Measurements from ENCODE around the gene SLC23A2.

The SLC23A2 gene

DNA sequence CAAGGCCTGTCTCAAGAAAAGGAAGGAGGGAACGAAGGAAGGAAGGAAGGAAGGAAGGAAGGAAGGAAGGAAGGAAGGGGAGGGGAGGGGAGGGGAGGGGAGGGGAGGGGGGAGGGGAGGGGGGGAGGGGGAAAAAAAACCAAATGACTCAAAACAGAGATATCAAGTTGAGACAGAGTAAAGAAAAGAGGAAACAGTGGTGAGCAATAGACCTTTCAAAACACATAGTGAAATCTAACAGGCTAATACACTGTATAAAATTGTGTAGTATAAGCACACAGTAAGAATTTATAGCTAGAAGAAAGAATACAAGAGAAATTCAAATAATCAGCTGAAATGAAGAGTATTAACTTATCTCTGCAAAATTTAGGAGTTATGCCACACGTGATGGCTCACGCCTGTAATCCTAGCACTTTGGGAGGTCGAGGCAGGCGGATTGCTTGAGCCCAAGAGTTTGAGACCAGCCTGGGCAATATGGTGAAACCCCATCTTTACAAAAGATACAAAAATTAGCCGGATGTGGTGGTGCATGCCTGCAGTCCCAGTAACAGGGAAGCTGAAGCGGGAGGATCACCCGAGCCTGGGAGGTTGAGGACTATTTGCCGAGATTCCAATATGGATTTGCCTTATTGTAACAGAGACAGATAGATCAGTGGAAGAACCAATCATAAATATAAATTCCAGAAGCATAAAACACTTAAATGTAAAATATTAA, 156.4 kb downstream of the SLC23A2 start:
- no peak for DNase-seq (ENCODE audit: low read depth)

GRCh38 chr20:4844325-4844724, 157.0 kb downstream of the SLC23A2 start:
- DNase-seq (ENCODE audit: low read depth) = no peak

- no peak for DNase-seq (ENCODE audit: low read depth)
These were observed 160.5 kb downstream of the SLC23A2 start for GRCh38 chr20:4840801-4841200.

DNA sequence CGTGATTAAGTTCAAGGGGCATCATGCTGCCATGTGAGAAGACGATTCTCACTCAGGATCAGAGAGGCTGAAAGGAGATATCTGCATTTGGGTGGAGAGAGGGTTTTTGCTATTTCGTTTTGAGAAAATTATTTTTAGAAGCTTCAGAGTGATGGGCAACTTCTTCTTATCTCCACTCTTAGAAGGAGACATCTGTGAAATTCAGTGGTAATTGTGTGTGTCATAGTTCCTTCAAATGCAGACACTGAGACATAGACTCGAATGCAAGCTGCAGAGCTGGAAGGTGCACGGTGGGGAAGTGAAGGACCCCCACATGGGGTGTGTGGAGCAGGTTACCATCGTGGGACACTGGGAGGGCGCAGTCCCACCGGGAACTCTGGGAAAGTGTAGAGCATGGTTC, 162.8 kb downstream of the SLC23A2 start:
- no peak for DNase-seq (ENCODE audit: low read depth)

- DNase-seq (ENCODE audit: low read depth) = no peak
These were observed 163.6 kb downstream of the SLC23A2 start for GRCh38 chr20:4837760-4838159.

GRCh38 chr20:4836935-4837334, 164.4 kb downstream of the SLC23A2 start:
- no peak for DNase-seq (ENCODE audit: low read depth)

- no peak for DNase-seq (ENCODE audit: low read depth)
These were observed 164.8 kb downstream of the SLC23A2 start for GRCh38 chr20:4836473-4836872.

- no peak for DNase-seq (ENCODE audit: low read depth)
These were observed 165.8 kb downstream of the SLC23A2 start for GRCh38 chr20:4835244-4836177.

DNA sequence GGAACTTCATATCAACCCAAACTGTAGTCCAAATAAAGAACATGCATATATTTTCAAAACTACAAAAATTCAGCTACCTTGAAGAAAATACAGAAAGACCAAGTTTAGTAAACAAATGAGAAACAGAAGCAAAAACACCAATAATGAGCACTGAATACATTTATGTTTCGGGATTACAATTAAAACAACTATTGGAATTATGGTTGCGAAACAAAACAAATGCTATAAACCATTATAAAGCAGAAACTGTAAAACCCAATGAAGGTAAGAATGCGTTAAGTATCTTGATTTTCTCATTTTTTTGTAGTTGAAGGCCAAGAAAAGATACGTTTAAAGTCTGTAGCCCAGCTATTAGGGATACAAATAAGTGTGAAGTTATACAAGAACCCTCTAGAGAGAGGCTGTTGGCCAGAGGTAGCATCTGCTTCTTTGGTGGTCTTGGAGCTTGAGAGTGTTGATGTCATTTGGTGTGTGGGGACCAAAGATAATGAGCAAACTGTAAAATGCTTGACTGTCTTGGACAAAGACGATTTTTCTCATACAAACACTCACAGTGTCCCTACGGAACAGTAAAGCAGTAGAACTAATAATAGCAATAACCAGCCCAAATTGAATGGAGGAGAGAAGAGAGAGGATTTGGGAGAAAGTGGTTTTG, 168.1 kb downstream of the SLC23A2 start:
- no peak for DNase-seq (ENCODE audit: low read depth)

GRCh38 chr20:4832469-4832868, 168.8 kb downstream of the SLC23A2 start:
- DNase-seq (ENCODE audit: low read depth) = no peak

DNA sequence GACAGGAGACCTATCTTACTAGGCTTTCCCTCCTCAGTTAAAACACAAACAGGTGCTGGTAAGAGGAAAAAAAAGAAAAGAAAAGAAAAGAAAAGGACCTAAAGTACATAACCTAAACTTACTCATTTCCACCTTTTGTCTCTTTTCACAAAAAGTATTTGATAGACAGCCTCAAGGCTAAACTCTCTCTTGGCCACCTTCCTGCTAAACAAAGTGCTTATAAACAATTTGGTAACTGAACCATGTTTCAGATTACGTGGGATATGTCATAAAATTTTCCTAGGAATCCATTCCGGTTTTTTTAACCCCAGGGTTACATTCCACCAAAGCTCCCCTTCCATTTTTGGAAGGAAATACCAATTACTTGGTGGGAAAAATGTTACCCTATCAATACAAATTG, 170.6 kb downstream of the SLC23A2 start:
- no peak for DNase-seq (ENCODE audit: low read depth)

DNA sequence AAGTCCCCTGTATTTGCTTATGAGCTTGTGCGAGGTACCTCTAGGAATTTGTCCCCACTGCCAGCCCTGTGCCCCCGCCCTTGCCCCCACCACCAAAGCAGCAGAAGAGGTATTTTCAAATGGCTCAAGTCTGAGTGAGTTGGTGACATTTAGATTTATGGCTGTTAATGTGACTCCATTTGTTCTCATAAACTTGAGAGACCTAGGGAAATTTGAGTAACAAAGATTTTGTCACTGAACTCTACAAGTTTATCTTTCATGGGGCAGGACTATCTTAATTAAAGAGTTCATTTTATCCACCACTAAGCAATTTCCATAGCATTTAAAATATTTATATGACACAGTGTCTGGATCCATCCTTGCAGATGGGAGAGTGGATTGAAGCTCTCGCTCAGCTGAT, 171.1 kb downstream of the SLC23A2 start:
- DNase-seq (ENCODE audit: low read depth) = no peak

DNA sequence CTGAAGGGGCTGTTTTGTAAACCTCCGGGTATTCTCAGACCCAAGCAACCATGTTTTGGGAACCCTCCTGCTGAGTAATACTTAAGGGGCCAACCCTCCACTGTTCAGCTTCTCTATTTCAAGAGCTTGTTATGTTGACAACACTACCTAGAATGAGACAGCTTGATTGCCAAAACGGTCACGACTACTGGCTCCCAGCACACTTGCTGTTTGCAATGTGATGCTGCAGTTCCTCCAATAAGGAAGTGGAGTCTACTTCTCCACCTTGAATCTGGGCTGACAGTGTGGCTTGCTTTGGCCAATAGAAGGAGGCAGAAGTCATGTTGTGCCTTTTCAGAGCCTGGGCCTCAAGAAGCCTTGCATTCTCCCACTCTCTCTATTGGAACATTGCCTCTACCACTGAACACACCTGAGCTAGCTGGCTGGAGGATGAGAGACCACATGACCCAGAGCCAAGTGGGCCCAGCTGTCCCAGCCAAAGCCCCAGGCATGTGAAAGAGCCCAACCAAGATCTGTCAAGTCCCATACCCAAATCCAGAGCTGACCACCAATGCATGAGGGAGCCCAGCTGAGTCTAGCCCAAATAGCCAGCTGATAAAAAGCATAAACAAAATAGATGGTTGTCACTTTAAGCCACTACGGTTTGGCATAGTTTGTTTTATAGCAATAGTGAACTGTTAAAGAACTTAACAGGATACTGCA, 171.6 kb downstream of the SLC23A2 start:
- no peak for DNase-seq (ENCODE audit: low read depth)

- DNase-seq (ENCODE audit: low read depth) = no peak
These were observed 172.3 kb downstream of the SLC23A2 start for GRCh38 chr20:4828830-4829513.

DNA sequence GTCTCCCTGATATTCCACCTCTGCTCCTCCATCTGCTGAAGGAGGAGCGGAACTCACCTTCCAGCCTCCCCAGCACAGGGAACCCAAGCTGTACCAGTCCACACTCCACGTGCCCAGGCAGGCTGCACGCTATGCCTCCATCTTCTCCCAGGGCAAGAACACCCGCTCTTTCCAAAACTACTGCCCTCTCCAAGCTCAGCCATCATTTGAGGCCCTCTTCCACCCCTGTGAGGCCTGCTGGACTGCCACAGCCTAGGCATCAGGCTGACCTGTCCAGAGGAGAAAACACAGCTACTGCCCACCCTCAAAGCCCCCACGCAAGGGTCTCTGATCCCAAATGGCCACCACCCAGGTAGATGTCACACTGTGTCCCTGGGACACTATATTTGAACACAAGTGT, 179.7 kb downstream of the SLC23A2 start:
- DNase-seq (ENCODE audit: low read depth) = no peak

- DNase-seq (ENCODE audit: low read depth) = no peak
These were observed 180.3 kb downstream of the SLC23A2 start for GRCh38 chr20:4820806-4821518.

- DNase-seq (ENCODE audit: low read depth) = no peak
These were observed 181.4 kb downstream of the SLC23A2 start for GRCh38 chr20:4819901-4820300.

GRCh38 chr20:4817230-4817671, 184.1 kb downstream of the SLC23A2 start:
- no peak for DNase-seq (ENCODE audit: low read depth)

DNA sequence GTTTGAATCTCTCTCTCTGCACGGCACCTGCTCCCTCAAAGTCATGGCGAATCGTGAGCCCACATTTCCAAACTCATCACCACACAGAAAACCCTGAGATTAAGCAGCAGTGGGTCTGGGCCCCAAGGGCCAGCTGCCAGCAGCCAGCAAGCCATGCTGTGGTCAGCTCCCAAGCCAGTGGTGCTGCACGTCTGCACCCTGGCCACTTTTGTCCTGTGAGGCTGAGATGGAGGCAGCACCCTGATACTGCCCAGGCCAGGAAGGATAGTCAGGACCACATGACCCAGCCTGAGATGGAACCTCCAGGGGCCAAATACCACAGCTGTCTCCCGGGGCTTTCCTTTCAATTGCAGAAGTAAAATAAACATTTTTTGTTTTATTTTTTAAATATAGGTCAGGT, 185.7 kb downstream of the SLC23A2 start:
- DNase-seq (ENCODE audit: low read depth) = no peak

DNA sequence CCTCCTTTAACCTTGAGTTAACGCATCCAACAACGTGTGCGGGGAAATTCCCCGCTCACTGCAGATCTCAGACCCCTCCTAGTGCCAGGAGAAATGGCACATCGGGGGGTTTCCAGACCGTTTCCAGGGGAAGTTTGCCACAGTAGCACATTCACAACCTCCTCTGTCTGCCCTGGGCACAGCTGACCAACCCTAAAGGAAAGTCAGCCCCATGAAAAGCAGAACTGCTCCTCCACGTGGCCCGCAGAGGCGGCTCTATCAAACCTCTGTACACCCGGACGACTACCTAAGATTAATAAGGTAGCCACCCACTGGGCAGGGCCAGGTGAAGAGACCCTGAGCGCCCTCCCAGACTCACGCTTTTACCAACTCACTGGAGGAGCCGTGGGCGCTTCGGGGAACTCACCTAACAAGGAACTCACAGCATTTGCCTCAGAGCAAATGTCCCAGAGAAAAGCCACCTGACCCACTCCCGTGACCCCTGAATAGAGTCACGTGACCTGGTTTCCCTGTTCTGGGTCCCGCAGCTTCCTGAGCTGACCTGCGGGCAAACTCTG, 186.5 kb downstream of the SLC23A2 start:
- peak; percentile 74 for DNase-seq (ENCODE audit: low read depth)

Data from stimulated activated CD4-positive, alpha-beta T cell treated with anti-CD3 and anti-CD28 coated beads, Interleukin-2, amount 100 ng/mL, for 4 hours (primary cell).